ENCODE results near the gene SUV39H2.

- TF ChIP-seq, protein P1, sequence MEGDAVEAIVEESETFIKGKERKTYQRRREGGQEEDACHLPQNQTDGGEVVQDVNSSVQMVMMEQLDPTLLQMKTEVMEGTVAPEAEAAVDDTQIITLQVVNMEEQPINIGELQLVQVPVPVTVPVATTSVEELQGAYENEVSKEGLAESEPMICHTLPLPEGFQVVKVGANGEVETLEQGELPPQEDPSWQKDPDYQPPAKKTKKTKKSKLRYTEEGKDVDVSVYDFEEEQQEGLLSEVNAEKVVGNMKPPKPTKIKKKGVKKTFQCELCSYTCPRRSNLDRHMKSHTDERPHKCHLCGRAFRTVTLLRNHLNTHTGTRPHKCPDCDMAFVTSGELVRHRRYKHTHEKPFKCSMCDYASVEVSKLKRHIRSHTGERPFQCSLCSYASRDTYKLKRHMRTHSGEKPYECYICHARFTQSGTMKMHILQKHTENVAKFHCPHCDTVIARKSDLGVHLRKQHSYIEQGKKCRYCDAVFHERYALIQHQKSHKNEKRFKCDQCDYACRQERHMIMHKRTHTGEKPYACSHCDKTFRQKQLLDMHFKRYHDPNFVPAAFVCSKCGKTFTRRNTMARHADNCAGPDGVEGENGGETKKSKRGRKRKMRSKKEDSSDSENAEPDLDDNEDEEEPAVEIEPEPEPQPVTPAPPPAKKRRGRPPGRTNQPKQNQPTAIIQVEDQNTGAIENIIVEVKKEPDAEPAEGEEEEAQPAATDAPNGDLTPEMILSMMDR (IDR thresholded peaks at IDR 0.05; ENCODE audit: poor library complexity, severe bottlenecking): no peak
- no peak for TF ChIP-seq RAD21 (conservative IDR thresholded peaks at IDR 0.05)
- TF ChIP-seq POLR2AphosphoS5 (IDR thresholded peaks at IDR 0.05): no peak
- no peak for TF ChIP-seq TAF1 (IDR thresholded peaks at IDR 0.05; ENCODE audit: low read depth)
- no peak for TF ChIP-seq EZH2 (IDR thresholded peaks at IDR 0.05; ENCODE audit: borderline replicate concordance, insufficient read depth, low read length, poor library complexity, severe bottlenecking)
- TF ChIP-seq SMC3 (conservative IDR thresholded peaks at IDR 0.05; ENCODE audit: poor library complexity): no peak
- no peak for TF ChIP-seq REST (IDR thresholded peaks at IDR 0.05; ENCODE audit: borderline replicate concordance)
- no peak for TF ChIP-seq MXI1 (conservative IDR thresholded peaks at IDR 0.05; ENCODE audit: poor library complexity, severe bottlenecking)
These were observed 12.5 kb downstream of the SUV39H2 start for GRCh38 chr10:14891151-14891550.

Data from neural cell (in vitro differentiated cells).